ENCODE results near the gene ABHD17A.
A peak's percentile ranks its signal among the peaks of the same experiment; 100 is the strongest.

Gene ABHD17A

DNA sequence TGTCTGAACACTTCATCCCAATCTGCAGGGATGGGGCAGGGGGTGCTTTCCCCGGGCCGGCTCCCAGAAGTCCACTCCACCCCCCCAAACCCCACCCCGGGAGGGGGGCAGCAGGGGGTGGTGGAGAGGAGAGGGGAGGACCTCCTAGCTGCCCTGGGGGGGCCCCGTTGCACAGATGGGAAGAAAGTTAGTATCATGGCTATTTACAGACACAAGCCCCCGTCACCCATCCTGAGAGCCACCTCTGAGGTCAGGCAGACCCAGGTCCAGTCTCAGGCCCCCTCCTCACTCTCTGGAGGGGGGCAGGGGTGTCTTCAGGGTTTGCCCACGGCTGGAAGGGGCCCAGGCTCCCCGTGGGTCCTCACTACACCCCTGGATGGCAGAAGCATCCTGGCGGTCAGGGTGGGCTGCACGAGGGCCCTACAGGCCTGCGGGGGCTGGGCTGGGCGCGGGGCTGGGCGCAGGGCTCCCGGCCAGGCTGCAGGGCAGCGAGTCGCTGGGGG lies 31.2 kb downstream of the ABHD17A start:
- Histone ChIP-seq H3K4me2 (ENCODE audit: low read depth, low read length) (no peak overlapping the region), H2AFZ (ENCODE audit: low read length) (no peak overlapping the region), H3K4me3 (ENCODE audit: low read length) (no peak overlapping the region), H3K9me2 (replicated peaks; ENCODE audit: insufficient read depth, low read length) (no peaks in the 10 kb centered on the region), H3K9ac (ENCODE audit: low read length) (no peak overlapping the region), H3K9me3 (replicated peaks; ENCODE audit: insufficient read depth, low read length) (no peaks in the 10 kb centered on the region), H3F3A (ENCODE audit: insufficient read depth, low read length) (peaks cover 40% of the 10 kb centered on the region), H4K20me1 (ENCODE audit: insufficient read depth, low read length) (no peaks in the 10 kb centered on the region), H3K36me3 (replicated peaks; ENCODE audit: insufficient read depth, low read length) (no peaks in the 10 kb centered on the region), H3K27me3 (replicated peaks; ENCODE audit: insufficient read depth, low read length) (no peaks in the 10 kb centered on the region), H3K27ac (ENCODE audit: low read length) (no peak overlapping the region), H3K79me2 (ENCODE audit: low read length) (peaks cover 74% of the 10 kb centered on the region), H3K4me1 (ENCODE audit: low read length) (peaks cover 36% of the 10 kb centered on the region)
- no peak for DNase-seq
- TF ChIP-seq EZH2 (optimal IDR thresholded peaks at IDR 0.05; ENCODE audit: low read depth, low read length) (no peak), EZH2phosphoT487 (IDR thresholded peaks at IDR 0.05; ENCODE audit: low read length) (no peak)
- TF ChIP-seq, protein P1, sequence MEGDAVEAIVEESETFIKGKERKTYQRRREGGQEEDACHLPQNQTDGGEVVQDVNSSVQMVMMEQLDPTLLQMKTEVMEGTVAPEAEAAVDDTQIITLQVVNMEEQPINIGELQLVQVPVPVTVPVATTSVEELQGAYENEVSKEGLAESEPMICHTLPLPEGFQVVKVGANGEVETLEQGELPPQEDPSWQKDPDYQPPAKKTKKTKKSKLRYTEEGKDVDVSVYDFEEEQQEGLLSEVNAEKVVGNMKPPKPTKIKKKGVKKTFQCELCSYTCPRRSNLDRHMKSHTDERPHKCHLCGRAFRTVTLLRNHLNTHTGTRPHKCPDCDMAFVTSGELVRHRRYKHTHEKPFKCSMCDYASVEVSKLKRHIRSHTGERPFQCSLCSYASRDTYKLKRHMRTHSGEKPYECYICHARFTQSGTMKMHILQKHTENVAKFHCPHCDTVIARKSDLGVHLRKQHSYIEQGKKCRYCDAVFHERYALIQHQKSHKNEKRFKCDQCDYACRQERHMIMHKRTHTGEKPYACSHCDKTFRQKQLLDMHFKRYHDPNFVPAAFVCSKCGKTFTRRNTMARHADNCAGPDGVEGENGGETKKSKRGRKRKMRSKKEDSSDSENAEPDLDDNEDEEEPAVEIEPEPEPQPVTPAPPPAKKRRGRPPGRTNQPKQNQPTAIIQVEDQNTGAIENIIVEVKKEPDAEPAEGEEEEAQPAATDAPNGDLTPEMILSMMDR (IDR thresholded peaks at IDR 0.05; ENCODE audit: low read length), result no peak

DNA sequence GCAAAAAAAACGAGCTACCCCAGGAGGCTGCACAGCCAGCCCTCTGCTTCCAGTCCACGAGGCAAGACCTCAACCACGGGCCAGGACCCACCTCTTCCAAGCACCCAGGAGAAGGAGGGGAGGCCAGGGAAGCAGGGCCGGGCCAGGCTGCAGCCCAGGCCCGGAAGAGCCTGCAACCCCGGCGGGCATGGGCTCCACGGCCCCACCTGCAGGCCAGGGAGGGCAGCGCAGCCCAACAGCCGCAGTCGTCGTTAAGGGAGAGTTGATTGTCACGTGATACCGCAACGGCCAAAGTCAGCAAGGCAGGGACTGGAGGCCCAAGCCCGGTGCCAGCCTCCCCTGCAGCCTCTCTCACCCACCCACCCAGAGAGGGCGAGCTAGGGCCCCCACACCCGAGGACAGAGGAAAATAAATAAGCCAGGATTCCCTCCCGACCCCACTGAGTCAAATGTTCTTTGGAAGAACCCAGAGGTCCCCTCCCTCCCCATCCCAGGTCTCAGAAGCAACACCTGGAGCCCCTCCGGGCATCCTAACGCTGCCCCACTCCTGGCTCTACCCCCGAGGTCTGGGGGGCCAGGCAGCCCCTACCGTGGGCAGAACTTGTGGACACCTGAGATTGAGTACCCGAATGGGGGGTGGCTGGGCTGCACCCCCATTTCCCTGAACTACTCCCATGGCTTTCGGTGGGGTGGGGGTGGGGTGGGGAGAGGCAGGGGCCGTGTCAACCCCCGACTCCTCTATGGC lies 31.8 kb downstream of the ABHD17A start:
- Histone ChIP-seq H3K27ac (ENCODE audit: low read length) (peak overlapping the region; percentile 25; the same call in 1 of the 2 replicates), H4K20me1 (ENCODE audit: insufficient read depth, low read length) (no peaks in the 10 kb centered on the region), H2AFZ (ENCODE audit: low read length) (peak overlapping the region; percentile 20; the same call in 1 of the 2 replicates), H3K27me3 (replicated peaks; ENCODE audit: insufficient read depth, low read length) (no peaks in the 10 kb centered on the region), H3K9me2 (replicated peaks; ENCODE audit: insufficient read depth, low read length) (no peaks in the 10 kb centered on the region), H3F3A (ENCODE audit: insufficient read depth, low read length) (peaks cover 37% of the 10 kb centered on the region), H3K9me3 (replicated peaks; ENCODE audit: insufficient read depth, low read length) (no peaks in the 10 kb centered on the region), H3K4me3 (ENCODE audit: low read length) (no peak overlapping the region), H3K79me2 (ENCODE audit: low read length) (peaks cover 67% of the 10 kb centered on the region), H3K9ac (ENCODE audit: low read length) (peak overlapping the region; percentile 14; the same call in 1 of the 2 replicates), H3K4me1 (ENCODE audit: low read length) (peaks cover 40% of the 10 kb centered on the region), H3K36me3 (replicated peaks; ENCODE audit: insufficient read depth, low read length) (no peaks in the 10 kb centered on the region), H3K4me2 (ENCODE audit: low read depth, low read length) (peak overlapping the region; percentile 34)
- TF ChIP-seq, protein P1 (IDR thresholded peaks at IDR 0.05; ENCODE audit: low read length), result peak; percentile 98
- TF ChIP-seq EZH2 (optimal IDR thresholded peaks at IDR 0.05; ENCODE audit: low read depth, low read length), result no peak
- DNase-seq, result peak; percentile 94

DNA sequence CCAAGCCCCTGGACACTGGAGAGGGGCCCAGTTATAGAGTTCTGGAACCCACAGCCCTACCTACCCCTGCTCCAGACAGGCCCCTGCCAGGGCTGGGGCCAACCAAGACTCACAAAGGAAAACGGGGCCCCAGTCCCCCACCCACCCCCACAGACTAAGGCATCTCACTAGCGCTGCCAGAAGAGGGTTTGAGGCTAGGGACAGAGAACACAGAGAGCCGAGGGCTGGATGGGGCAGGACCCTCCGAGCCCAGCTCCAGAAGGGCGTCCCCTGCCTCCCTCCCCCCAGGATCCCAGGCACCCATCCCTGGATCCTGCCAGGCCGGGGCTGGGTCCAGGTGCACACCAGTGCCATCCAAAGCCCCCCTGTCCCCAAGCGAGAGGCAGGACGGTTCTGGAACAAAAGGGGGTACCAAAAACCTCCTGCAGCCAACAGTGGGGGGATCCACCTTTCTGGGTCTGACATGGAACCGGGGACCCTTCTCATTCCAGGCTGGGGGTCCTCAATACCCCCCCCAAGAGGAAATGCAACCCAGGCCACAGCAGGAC lies 32.6 kb downstream of the ABHD17A start:
- peaks cover 34% of the 10 kb centered on the region for H3F3A ChIP-seq (ENCODE audit: insufficient read depth, low read length)
- no peak overlapping the region for H3K4me3 ChIP-seq (ENCODE audit: low read length)
- H3K79me2 ChIP-seq (ENCODE audit: low read length), result peaks cover 64% of the 10 kb centered on the region
- peaks cover 39% of the 10 kb centered on the region for H3K4me1 ChIP-seq (ENCODE audit: low read length)
- peak overlapping the region; percentile 14; the same call in 1 of the 2 replicates for H3K9ac ChIP-seq (ENCODE audit: low read length)
- no peaks in the 10 kb centered on the region for H3K9me3 ChIP-seq (replicated peaks; ENCODE audit: insufficient read depth, low read length)
- H3K4me2 ChIP-seq (ENCODE audit: low read depth, low read length), result peak overlapping the region; percentile 34; the same call in 1 of the 2 replicates
- H3K27me3 ChIP-seq (replicated peaks; ENCODE audit: insufficient read depth, low read length), result no peaks in the 10 kb centered on the region
- H3K9me2 ChIP-seq (replicated peaks; ENCODE audit: insufficient read depth, low read length), result no peaks in the 10 kb centered on the region
- TF ChIP-seq EZH2 (optimal IDR thresholded peaks at IDR 0.05; ENCODE audit: low read depth, low read length) (no peak), EZH2phosphoT487 (IDR thresholded peaks at IDR 0.05; ENCODE audit: low read length) (no peak)
- TF ChIP-seq, protein P1 (IDR thresholded peaks at IDR 0.05; ENCODE audit: low read length), result no peak
- H4K20me1 ChIP-seq (ENCODE audit: insufficient read depth, low read length), result no peaks in the 10 kb centered on the region
- no peak for DNase-seq
- H2AFZ ChIP-seq (ENCODE audit: low read length), result no peak overlapping the region
- no peaks in the 10 kb centered on the region for H3K36me3 ChIP-seq (replicated peaks; ENCODE audit: insufficient read depth, low read length)
- no peak overlapping the region for H3K27ac ChIP-seq (ENCODE audit: low read length)
